ENCODE results near the gene TPRX2. TPM values are rescaled to one million over a fixed set of nuclear protein-coding genes. Genes with fewer than 3 reads are reported as not detected.

The TPRX2 gene
- total and polyA plus RNA-seq, 2 of the 13 experiments (the other 11 are each of a cell fraction or from before 2014, with no cell fraction given) = not detected

DNA sequence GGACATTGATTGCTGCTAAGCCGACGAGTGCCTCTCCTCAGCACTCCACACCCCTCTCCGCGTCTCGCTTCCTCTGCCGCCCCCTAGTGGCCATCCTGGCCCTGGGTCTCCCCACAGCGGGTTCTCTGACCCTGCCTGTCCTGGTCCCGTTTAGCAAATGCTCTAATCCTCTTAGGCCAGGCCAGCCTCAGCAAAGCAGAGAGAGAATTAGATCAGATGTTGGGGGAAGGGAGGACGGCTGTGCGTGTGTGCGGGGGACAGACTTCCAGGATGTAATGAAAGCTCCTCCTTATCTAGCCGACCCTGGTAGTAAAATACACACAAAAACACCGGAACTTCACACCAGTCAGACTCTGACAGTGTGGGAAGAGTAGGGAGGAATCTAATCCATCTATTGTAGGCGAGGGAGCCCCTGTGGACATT, 4.5 kb downstream of the TPRX2 start (continued):
- TF ChIP-seq XRCC5 (optimal IDR thresholded peaks at IDR 0.05; ENCODE audit: low read length) = peak; percentile 92
- no peak for TF ChIP-seq ZFP41 (CRISPR knock-in tag; IDR thresholded peaks at IDR 0.05; ENCODE audit: borderline replicate concordance)
- no peak for TF ChIP-seq ZNF766 (CRISPR knock-in tag; IDR thresholded peaks at IDR 0.05; ENCODE audit: borderline replicate concordance)
- peak; percentile 86; the same call in 1 of the 2 replicates for TF ChIP-seq KDM2A (CRISPR knock-in tag; IDR thresholded peaks at IDR 0.05; ENCODE audit: borderline replicate concordance, low read depth)
- TF ChIP-seq, protein P1, sequence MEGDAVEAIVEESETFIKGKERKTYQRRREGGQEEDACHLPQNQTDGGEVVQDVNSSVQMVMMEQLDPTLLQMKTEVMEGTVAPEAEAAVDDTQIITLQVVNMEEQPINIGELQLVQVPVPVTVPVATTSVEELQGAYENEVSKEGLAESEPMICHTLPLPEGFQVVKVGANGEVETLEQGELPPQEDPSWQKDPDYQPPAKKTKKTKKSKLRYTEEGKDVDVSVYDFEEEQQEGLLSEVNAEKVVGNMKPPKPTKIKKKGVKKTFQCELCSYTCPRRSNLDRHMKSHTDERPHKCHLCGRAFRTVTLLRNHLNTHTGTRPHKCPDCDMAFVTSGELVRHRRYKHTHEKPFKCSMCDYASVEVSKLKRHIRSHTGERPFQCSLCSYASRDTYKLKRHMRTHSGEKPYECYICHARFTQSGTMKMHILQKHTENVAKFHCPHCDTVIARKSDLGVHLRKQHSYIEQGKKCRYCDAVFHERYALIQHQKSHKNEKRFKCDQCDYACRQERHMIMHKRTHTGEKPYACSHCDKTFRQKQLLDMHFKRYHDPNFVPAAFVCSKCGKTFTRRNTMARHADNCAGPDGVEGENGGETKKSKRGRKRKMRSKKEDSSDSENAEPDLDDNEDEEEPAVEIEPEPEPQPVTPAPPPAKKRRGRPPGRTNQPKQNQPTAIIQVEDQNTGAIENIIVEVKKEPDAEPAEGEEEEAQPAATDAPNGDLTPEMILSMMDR (CRISPR knock-in tag; IDR thresholded peaks at IDR 0.05) = peak; percentile 95
- TF ChIP-seq ZNF569 (CRISPR knock-in tag; IDR thresholded peaks at IDR 0.05; ENCODE audit: borderline replicate concordance) = no peak
- peak; percentile 43; the same call in 1 of the 2 replicates for TF ChIP-seq GATAD2A (CRISPR knock-in tag; IDR thresholded peaks at IDR 0.05)
- TF ChIP-seq REPIN1 (CRISPR knock-in tag; IDR thresholded peaks at IDR 0.05; ENCODE audit: borderline replicate concordance, low read depth) = peak; percentile 29; the same call in 1 of the 2 replicates
- 0 out of 2 replicates have a peak, but pooled peaks have one; percentile 32 for TF ChIP-seq ZNF556 (CRISPR knock-in tag; IDR thresholded peaks at IDR 0.05; ENCODE audit: borderline replicate concordance)
- 0 out of 2 replicates have a peak, but pooled peaks have one; percentile 29 for TF ChIP-seq MIXL1 (CRISPR knock-in tag; IDR thresholded peaks at IDR 0.05)
- TF ChIP-seq, protein P2, sequence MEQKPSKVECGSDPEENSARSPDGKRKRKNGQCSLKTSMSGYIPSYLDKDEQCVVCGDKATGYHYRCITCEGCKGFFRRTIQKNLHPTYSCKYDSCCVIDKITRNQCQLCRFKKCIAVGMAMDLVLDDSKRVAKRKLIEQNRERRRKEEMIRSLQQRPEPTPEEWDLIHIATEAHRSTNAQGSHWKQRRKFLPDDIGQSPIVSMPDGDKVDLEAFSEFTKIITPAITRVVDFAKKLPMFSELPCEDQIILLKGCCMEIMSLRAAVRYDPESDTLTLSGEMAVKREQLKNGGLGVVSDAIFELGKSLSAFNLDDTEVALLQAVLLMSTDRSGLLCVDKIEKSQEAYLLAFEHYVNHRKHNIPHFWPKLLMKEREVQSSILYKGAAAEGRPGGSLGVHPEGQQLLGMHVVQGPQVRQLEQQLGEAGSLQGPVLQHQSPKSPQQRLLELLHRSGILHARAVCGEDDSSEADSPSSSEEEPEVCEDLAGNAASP (CRISPR knock-in tag; IDR thresholded peaks at IDR 0.05; ENCODE audit: borderline replicate concordance) = peak; percentile 40; the same call in 1 of the 2 replicates
- peak; percentile 28; the same call in 1 of the 2 replicates for TF ChIP-seq RXRA (CRISPR knock-in tag; IDR thresholded peaks at IDR 0.05)
- TF ChIP-seq, protein P3, sequence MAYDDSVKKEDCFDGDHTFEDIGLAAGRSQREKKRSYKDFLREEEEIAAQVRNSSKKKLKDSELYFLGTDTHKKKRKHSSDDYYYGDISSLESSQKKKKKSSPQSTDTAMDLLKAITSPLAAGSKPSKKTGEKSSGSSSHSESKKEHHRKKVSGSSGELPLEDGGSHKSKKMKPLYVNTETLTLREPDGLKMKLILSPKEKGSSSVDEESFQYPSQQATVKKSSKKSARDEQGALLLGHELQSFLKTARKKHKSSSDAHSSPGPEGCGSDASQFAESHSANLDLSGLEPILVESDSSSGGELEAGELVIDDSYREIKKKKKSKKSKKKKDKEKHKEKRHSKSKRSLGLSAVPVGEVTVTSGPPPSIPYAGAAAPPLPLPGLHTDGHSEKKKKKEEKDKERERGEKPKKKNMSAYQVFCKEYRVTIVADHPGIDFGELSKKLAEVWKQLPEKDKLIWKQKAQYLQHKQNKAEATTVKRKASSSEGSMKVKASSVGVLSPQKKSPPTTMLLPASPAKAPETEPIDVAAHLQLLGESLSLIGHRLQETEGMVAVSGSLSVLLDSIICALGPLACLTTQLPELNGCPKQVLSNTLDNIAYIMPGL (CRISPR knock-in tag; IDR thresholded peaks at IDR 0.05; ENCODE audit: borderline replicate concordance in 1 of 2, low read depth in 1 of 2) = peak; percentile 55 to 78; a peak in 2 of 4 replicates
- TF ChIP-seq, protein P4, sequence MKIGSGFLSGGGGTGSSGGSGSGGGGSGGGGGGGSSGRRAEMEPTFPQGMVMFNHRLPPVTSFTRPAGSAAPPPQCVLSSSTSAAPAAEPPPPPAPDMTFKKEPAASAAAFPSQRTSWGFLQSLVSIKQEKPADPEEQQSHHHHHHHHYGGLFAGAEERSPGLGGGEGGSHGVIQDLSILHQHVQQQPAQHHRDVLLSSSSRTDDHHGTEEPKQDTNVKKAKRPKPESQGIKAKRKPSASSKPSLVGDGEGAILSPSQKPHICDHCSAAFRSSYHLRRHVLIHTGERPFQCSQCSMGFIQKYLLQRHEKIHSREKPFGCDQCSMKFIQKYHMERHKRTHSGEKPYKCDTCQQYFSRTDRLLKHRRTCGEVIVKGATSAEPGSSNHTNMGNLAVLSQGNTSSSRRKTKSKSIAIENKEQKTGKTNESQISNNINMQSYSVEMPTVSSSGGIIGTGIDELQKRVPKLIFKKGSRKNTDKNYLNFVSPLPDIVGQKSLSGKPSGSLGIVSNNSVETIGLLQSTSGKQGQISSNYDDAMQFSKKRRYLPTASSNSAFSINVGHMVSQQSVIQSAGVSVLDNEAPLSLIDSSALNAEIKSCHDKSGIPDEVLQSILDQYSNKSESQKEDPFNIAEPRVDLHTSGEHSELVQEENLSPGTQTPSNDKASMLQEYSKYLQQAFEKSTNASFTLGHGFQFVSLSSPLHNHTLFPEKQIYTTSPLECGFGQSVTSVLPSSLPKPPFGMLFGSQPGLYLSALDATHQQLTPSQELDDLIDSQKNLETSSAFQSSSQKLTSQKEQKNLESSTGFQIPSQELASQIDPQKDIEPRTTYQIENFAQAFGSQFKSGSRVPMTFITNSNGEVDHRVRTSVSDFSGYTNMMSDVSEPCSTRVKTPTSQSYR (CRISPR knock-in tag; IDR thresholded peaks at IDR 0.05; ENCODE audit: borderline replicate concordance) = peak; percentile 17; the same call in 1 of the 2 replicates
- peak; percentile 35 for TF ChIP-seq YY1 (IDR thresholded peaks at IDR 0.05; ENCODE audit: insufficient read depth, insufficient replicate concordance, low read depth, low read length)
- TF ChIP-seq AKAP8 (CRISPR knock-in tag; IDR thresholded peaks at IDR 0.05) = no peak
- TF ChIP-seq, protein P5, sequence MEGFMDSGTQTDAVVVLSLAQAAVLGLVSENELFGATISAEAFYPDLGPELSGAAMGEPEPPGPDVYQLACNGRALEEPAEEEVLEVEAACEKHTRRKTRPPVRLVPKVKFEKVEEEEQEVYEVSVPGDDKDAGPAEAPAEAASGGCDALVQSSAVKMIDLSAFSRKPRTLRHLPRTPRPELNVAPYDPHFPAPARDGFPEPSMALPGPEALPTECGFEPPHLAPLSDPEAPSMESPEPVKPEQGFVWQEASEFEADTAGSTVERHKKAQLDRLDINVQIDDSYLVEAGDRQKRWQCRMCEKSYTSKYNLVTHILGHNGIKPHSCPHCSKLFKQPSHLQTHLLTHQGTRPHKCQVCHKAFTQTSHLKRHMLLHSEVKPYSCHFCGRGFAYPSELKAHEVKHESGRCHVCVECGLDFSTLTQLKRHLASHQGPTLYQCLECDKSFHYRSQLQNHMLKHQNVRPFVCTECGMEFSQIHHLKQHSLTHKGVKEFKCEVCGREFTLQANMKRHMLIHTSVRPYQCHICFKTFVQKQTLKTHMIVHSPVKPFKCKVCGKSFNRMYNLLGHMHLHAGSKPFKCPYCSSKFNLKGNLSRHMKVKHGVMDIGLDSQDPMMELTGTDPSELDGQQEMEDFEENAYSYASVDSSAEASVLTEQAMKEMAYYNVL (CRISPR knock-in tag; IDR thresholded peaks at IDR 0.05; ENCODE audit: borderline replicate concordance) = peak; percentile 16; the same call in 1 of the 2 replicates
- peak; percentile 54; the same call in 1 of the 2 replicates for TF ChIP-seq SALL1 (CRISPR knock-in tag; IDR thresholded peaks at IDR 0.05)
- 0 out of 2 replicates have a peak, but pooled peaks have one; percentile 27 for TF ChIP-seq TGIF2 (CRISPR knock-in tag; IDR thresholded peaks at IDR 0.05)
